Hepatocyte (in vitro differentiated cells): ENCODE measurements around the gene FIS1. TPM values are rescaled to one million over a fixed set of nuclear protein-coding genes. Genes with fewer than 3 reads are reported as not detected.

Experiments used
- DNase-seq: peaks from one replicate; pipeline ENCODE4 v3.0.0-alpha.2; 2016; ENCODE audit warnings: low spot score
- H2AFZ ChIP-seq: fragments of 200-600 bp; sonication (generic); 2 replicates; pipeline ENCODE4 v1.6.0; 2016; ENCODE audit warnings: antibody characterized with exemption, mild to moderate bottlenecking
- H3K27ac ChIP-seq: fragments of 200-600 bp; sonication (generic); 2 replicates; pipeline ENCODE4 v1.5.1; 2016; ENCODE audit warnings: mild to moderate bottlenecking
- H3K27me3 ChIP-seq: fragments of 200-600 bp; sonication (generic); 2 replicates; pipeline ENCODE4 v1.6.1; 2016
- H3K36me3 ChIP-seq: fragments of 200-600 bp; sonication (generic); replicated peaks from 2 replicates; pipeline ENCODE4 v1.5.1; 2016; ENCODE audit warnings: low read depth; ENCODE audit not compliant: insufficient read depth
- H3K4me1 ChIP-seq: fragments of 200-600 bp; sonication (generic); 2 replicates; pipeline ENCODE4 v1.5.1; 2016; ENCODE audit warnings: mild to moderate bottlenecking, moderate library complexity; ENCODE audit not compliant: insufficient read depth
- H3K4me2 ChIP-seq: fragments of 200-600 bp; sonication (generic); 2 replicates; pipeline ENCODE4 v1.6.0; 2016
- H3K4me3 ChIP-seq: fragments of 200-600 bp; sonication (generic); 2 replicates; pipeline ENCODE4 v1.5.1; 2016; ENCODE audit warnings: mild to moderate bottlenecking
- H3K79me2 ChIP-seq: fragments of 200-600 bp; sonication (generic); 2 replicates; pipeline ENCODE4 v1.6.0; 2017; ENCODE audit warnings: mild to moderate bottlenecking
- H3K9me2 ChIP-seq: fragments of 200-600 bp; sonication (generic); replicated peaks from 2 replicates; pipeline ENCODE4 v1.6.0; 2017; ENCODE audit warnings: mild to moderate bottlenecking; ENCODE audit not compliant: insufficient read depth
- H3K9me3 ChIP-seq: fragments of 200-600 bp; sonication (generic); 2 replicates; pipeline ENCODE4 v1.5.1; 2016; ENCODE audit warnings: low read depth, mild to moderate bottlenecking
- H4K20me1 ChIP-seq: fragments of 200-600 bp; sonication (generic); 2 replicates; pipeline ENCODE4 v1.6.0; 2016; ENCODE audit warnings: mild to moderate bottlenecking; ENCODE audit not compliant: insufficient read depth, poor library complexity, severe bottlenecking
- CTCF ChIP-seq: fragments of 200-600 bp; sonication (generic); IDR thresholded peaks from 2 replicates; pipeline ENCODE4 v1.5.1; 2016; ENCODE audit warnings: antibody characterized with exemption, mild to moderate bottlenecking; ENCODE audit not compliant: poor library complexity
- EZH2 ChIP-seq: fragments of 200-600 bp; sonication (generic); IDR thresholded peaks from 2 replicates; pipeline ENCODE4 v1.6.1; 2016; ENCODE audit warnings: antibody characterized with exemption, mild to moderate bottlenecking, borderline replicate concordance
- EZH2phosphoT487 ChIP-seq: fragments of 200-600 bp; sonication (generic); IDR thresholded peaks from one replicate; pipeline ENCODE4 v1.6.1; 2018; ENCODE audit warnings: antibody characterized with exemption, mild to moderate bottlenecking, low read depth, moderate library complexity; ENCODE audit not compliant: unreplicated experiment, severe bottlenecking
- WGBS: methylation state at CpG from one replicate; pipeline ENCODE4 v1.1.6; 2016; ENCODE audit warnings: low lambda C conversion rate; ENCODE audit errors: missing lambda C conversion rate; 5-methylcytosine and 5-hydroxymethylcytosine counted together
- polyA plus RNA-seq: library from polyadenylated mRNA; unstranded; fragments of >200 nt; fragmentation: Nextera tagmentation; extraction: Ambion mirVana; gene quantifications from 2 replicates; pipeline ENCODE4 v1.2.1, GENCODE V29; 2016
- total RNA-seq: library from RNA; depleted of rRNA; stranded (reverse); fragments of >200 nt; gene quantifications from 2 replicates; pipeline ENCODE4 v1.2.3, GENCODE V29; 2014

Gene FIS1
- total and polyA plus RNA-seq, 2 experiments from 2014 or later, result 150 to 193 TPM

DNA sequence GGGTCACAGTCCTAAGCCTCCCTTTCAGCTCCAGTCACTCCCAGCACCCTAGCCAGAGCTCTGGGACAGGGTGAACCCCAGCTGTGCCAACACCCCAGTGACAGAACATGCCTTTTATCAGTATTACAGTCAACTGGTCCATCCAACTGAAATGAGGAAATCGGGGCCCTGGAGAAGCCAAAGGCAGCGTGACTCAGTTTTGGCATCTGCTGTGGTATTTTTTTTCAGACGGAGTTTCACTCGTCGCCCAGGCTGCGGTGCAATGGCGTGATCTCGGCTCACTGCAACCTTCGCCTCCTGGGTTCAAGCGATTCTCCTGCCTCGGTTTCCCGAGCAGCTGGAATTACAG, 3.9 kb downstream of the FIS1 start:
- H3K4me3 ChIP-seq, result no peak overlapping the region
- H3K4me1 ChIP-seq, result peaks cover 9% of the 10 kb centered on the region
- 93% methylated on average over 11 of the region's 12 CpGs for WGBS

GRCh38 chr7:101240226-101241014, 4.5 kb downstream of the FIS1 start:
- Histone ChIP-seq H3K4me1 (peaks cover 9% of the 10 kb centered on the region), H3K4me3 (no peak overlapping the region), H3K27me3 (no peaks in the 10 kb centered on the region), H3K36me3 (no peaks in the 10 kb centered on the region), H3K79me2 (peaks cover 32% of the 10 kb centered on the region), H3K4me2 (no peak overlapping the region), H3K9me3 (no peaks in the 10 kb centered on the region), H4K20me1 (peaks cover 13% of the 10 kb centered on the region), H3K27ac (no peak overlapping the region), H3K9me2 (no peaks in the 10 kb centered on the region), H2AFZ (no peak overlapping the region)
- DNase-seq, result no peak
- 93% methylated on average over 32 of the region's 32 CpGs for WGBS
- no peak for TF ChIP-seq EZH2phosphoT487
- TF ChIP-seq CTCF, result no peak
- no peak for TF ChIP-seq EZH2

More for the DNA sequence above, 3.9 kb downstream of the FIS1 start:
- no peak overlapping the region for H3K4me2 ChIP-seq
- H2AFZ ChIP-seq, result no peak overlapping the region
- no peaks in the 10 kb centered on the region for H3K9me2 ChIP-seq
- H3K27me3 ChIP-seq, result no peaks in the 10 kb centered on the region
- DNase-seq, result no peak
- H3K9me3 ChIP-seq, result no peaks in the 10 kb centered on the region
- no peak overlapping the region for H3K27ac ChIP-seq
- H4K20me1 ChIP-seq, result peaks cover 13% of the 10 kb centered on the region
- H3K36me3 ChIP-seq, result no peaks in the 10 kb centered on the region
- peaks cover 37% of the 10 kb centered on the region for H3K79me2 ChIP-seq
- TF ChIP-seq EZH2, result no peak
- no peak for TF ChIP-seq CTCF
- TF ChIP-seq EZH2phosphoT487, result no peak

DNA sequence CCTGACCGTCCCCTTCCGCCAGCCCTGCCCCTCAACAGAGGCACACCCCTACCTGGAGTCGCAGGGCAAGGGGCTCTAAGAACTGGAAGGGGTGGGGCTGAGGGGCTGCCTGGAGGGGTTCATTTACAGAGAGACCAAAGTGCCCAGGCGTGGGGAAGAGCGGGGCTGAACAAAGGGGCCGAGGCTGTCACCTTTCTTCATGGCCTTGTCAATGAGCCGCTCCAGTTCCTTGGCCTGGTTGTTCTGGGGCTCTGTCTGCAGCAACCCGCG, 5.0 kb downstream of the FIS1 start:
- Histone ChIP-seq H3K4me3 (no peak overlapping the region), H3K27me3 (no peaks in the 10 kb centered on the region), H3K79me2 (peaks cover 31% of the 10 kb centered on the region), H3K27ac (no peak overlapping the region), H2AFZ (no peak overlapping the region), H3K9me3 (no peaks in the 10 kb centered on the region), H4K20me1 (peaks cover 13% of the 10 kb centered on the region), H3K4me2 (no peak overlapping the region), H3K9me2 (no peaks in the 10 kb centered on the region), H3K4me1 (peaks cover 9% of the 10 kb centered on the region), H3K36me3 (no peaks in the 10 kb centered on the region)
- TF ChIP-seq CTCF, result no peak
- TF ChIP-seq EZH2phosphoT487, result no peak
- no peak for TF ChIP-seq EZH2
- no peak for DNase-seq
- 88% methylated on average over 9 of the region's 9 CpGs for WGBS
